Measurements from ENCODE around the gene PLA2G4A.

- TF ChIP-seq CTCF (IDR thresholded peaks at IDR 0.05) (no peak), POLR2A (IDR thresholded peaks at IDR 0.05) (no peak), EP300 (IDR thresholded peaks at IDR 0.05) (no peak)
These were observed 52.2 kb downstream of the PLA2G4A start for GRCh38 chr1:186880982-186881381.

Measured in sigmoid colon (tissue), 4 donors.